BJ (cell line): ENCODE data around the gene ETS1. TPM values are rescaled to one million over a fixed set of nuclear protein-coding genes. Genes with fewer than 3 reads are reported as not detected.
A peak's percentile ranks its signal among the peaks of the same experiment; 100 is the strongest.

Source experiments
- CTCF ChIA-PET: fragments of 350-600 bp; formaldehyde crosslinking; extraction: SDS; loops from one replicate; lab custom pipeline; 2021; ENCODE audit warnings: antibody characterized with exemption, inconsistent platforms; lab: Yijun Ruan, JAX
- POLR2A ChIA-PET: fragments of 300-600 bp; sonication (Branson Sonifier 250); formaldehyde crosslinking; extraction: SDS; loops from one replicate; lab custom pipeline; 2021; ENCODE audit warnings: antibody characterized with exemption; lab: Charles Lee
- DNase-seq: peaks from one replicate; pipeline ENCODE4 v3.0.0-alpha.2; 2011; ENCODE audit warnings: low read depth
- H3K27me3 ChIP-seq: 2 replicates; pipeline ENCODE4 v1.6.0; 2011; ENCODE audit warnings: low read length; ENCODE audit not compliant: control insufficient read depth, insufficient read depth
- H3K36me3 ChIP-seq: 2 replicates; pipeline ENCODE4 v1.5.1; 2011; ENCODE audit warnings: low read length; ENCODE audit not compliant: control insufficient read depth, insufficient read depth
- H3K4me3 ChIP-seq: 2 replicates; pipeline ENCODE4 v1.5.1; 2011; ENCODE audit warnings: low read depth, mild to moderate bottlenecking, control low read depth, low read length
- polyA plus RNA-seq: library from polyadenylated mRNA; depleted of rRNA; stranded (reverse); fragments of >200 nt; gene quantifications from 2 replicates; pipeline ENCODE4 v1.2.3, GENCODE V29; 2011
- TF ChIP-seq, protein P1 (sequence below): IDR thresholded peaks from 2 replicates; pipeline ENCODE4 v1.5.1; 2011; ENCODE audit warnings: low read depth, mild to moderate bottlenecking, control low read depth, inconsistent platforms, low read length, moderate library complexity; ENCODE audit not compliant: insufficient read depth

The ETS1 gene
- polyA plus RNA-seq, 1 experiment: 38.5 TPM

DNA sequence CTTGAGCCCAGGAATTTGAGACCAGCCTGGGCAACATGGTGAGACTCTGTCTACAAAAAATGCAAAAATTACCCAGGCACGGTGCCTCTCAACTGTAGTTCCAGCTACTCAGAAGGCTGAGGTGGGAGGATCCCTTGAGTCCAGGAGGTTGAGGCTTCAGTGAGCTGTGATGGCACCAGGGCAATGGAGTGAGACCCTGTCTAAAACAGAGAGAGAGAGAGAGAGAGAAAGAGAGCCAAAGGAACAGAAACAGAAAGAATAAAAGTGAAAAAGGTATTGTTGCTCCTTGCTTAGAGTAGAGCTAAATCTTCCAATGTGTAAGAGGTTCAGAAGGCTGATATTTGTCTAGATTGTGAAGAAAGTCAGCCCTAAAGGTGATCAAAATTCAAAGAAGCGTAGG lies 8.9 kb upstream of the ETS1 start:
- ChIA-PET CTCF (no interaction called here), POLR2A (no interaction called here)
- TF ChIP-seq, protein P1, sequence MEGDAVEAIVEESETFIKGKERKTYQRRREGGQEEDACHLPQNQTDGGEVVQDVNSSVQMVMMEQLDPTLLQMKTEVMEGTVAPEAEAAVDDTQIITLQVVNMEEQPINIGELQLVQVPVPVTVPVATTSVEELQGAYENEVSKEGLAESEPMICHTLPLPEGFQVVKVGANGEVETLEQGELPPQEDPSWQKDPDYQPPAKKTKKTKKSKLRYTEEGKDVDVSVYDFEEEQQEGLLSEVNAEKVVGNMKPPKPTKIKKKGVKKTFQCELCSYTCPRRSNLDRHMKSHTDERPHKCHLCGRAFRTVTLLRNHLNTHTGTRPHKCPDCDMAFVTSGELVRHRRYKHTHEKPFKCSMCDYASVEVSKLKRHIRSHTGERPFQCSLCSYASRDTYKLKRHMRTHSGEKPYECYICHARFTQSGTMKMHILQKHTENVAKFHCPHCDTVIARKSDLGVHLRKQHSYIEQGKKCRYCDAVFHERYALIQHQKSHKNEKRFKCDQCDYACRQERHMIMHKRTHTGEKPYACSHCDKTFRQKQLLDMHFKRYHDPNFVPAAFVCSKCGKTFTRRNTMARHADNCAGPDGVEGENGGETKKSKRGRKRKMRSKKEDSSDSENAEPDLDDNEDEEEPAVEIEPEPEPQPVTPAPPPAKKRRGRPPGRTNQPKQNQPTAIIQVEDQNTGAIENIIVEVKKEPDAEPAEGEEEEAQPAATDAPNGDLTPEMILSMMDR: no peak
- Histone ChIP-seq H3K27me3 (peaks cover 5% of the 10 kb centered on the region), H3K4me3 (no peak overlapping the region), H3K36me3 (no peaks in the 10 kb centered on the region)
- no peak for DNase-seq

DNA sequence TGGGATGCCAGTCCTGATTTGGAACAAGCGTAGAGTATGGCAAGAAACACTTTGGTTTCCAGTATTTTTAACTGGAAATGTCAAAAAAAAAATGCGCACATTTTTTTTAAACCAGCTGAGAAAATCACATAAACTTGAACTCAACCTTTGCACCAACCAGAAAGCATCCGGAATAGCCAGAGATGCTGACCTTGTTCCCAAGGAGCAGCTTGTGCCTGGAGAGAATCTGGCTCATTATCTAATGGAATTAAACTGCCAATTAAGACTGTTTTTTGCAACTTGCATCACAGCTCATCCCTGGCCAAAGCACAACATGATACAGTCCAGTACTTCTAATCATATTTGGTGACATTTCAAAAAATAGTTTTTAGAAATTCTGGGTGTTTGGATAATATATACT lies 8.4 kb upstream of the ETS1 start:
- POLR2A ChIA-PET: no interaction called here
- no peak for DNase-seq

DNA sequence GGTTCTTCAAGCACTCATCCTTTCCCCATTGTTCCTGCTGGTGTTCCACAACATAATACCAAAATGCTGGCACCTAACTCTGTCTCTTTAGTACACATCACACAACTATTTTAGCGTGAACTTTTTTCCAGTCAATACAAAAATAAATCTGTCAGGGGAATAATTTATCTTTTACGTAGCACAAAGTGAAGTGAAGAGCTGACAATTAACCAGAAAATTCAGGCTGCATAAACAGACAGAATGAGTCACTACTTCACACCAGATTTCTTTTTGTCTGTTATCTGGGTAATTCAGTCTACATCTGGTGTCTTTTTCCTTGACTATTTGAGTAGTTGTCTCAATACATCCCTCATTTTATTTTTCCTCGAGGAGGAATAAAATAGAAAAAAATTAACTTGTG lies 7.9 kb upstream of the ETS1 start:
- Histone ChIP-seq H3K27me3 (peaks cover 5% of the 10 kb centered on the region), H3K36me3 (no peaks in the 10 kb centered on the region), H3K4me3 (no peak overlapping the region)
- no peak for DNase-seq
- TF ChIP-seq, protein P1: no peak
- ChIA-PET POLR2A (no interaction called here), CTCF (interaction anchor here (0.6 kb wide), 1 partner anchor 752 kb away, joined by 3 read pairs; no protein-coding TSS in a partner anchor)

More for the DNA sequence above, 8.4 kb upstream of the ETS1 start:
- Histone ChIP-seq H3K27me3 (peaks cover 5% of the 10 kb centered on the region), H3K36me3 (no peaks in the 10 kb centered on the region), H3K4me3 (no peak overlapping the region)
- TF ChIP-seq, protein P1: no peak
- CTCF ChIA-PET: no interaction called here

DNA sequence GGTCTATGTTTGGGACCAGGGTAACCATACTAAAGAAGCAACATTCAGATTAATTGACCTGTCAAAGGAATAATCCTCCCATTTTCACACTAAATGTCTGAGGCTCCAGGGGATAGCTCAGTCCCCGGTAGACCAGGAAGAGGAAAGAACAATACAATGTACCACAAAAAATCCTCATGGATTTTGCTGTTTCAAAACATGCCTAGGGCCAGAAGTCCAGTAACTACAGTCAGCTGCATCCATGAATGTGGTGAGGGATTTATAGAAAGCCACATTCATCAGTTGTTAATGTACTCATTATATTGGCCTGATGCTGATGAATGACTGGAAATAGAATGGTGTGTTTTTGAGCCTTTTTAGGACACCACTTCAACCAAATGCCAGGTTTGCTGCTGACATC lies 6.9 kb upstream of the ETS1 start:
- H3K4me3 ChIP-seq: no peak overlapping the region
- CTCF ChIA-PET: no interaction called here
- POLR2A ChIA-PET: no interaction called here
- no peaks in the 10 kb centered on the region for H3K36me3 ChIP-seq
- peaks cover 5% of the 10 kb centered on the region for H3K27me3 ChIP-seq
- TF ChIP-seq, protein P1: no peak
- DNase-seq: no peak

DNA sequence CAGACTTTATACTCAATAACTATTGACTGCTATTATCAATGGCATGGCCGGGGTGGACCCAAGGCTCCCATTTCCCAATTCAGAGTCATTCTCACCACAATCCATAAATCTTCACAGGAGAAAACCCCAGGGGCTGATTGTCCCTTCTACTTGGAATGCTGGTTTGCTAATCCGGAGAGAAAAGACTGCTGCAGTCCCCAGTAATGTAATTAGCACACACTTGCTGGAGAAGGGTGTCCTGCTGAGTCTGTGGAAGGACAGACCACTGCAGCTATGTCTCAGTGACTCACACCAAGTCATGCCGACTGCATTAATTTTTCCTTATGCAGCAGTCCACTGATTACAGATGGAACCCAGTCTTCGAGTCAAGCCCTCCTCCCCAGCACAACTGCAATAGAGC lies 5.9 kb upstream of the ETS1 start:
- H3K4me3 ChIP-seq: no peak overlapping the region
- H3K27me3 ChIP-seq: peaks cover 5% of the 10 kb centered on the region
- H3K36me3 ChIP-seq: no peaks in the 10 kb centered on the region
- DNase-seq: peak; percentile 40
- TF ChIP-seq, protein P1: no peak
- CTCF ChIA-PET: interaction anchor here (0.8 to 0.9 kb wide), 2 partner anchors 37 to 421 kb away, joined by 3 to 4 read pairs; no protein-coding TSS in a partner anchor
- POLR2A ChIA-PET: no interaction called here
